ENCODE results near the gene PCGF5. TPM values are rescaled to one million over a fixed set of nuclear protein-coding genes. Genes with fewer than 3 reads are reported as not detected.

PCGF5 gene
- total RNA-seq, 1 donor from 2014 or later: 45.4 TPM

DNA sequence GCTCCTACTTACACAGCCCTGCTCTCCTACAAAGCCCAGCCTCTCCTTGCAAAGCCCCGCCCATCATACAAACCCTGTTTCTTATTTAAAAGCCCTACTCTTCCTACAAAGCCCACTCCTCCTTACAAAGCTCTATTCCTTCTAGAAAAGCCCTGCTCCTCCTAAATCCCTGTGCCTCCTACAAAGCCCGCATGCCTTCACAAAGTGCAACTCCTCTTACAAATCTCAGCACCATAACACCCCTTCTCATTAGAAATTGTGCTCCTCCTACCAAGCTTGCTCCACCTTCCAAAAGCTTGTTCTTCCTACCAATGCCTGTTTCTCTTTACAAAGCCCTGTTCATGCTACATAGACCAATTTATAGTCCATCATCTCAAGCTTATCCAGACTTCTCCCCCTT is 66.1 kb downstream of the PCGF5 start:
- DNase-seq (ENCODE audit: extremely low spot score in 2 of 2): no peak
- Histone ChIP-seq H3K4me1 (no peaks in the 10 kb centered on the region), H3K9me3 (no peaks in the 10 kb centered on the region), H3K4me3 (no peak overlapping the region), H3K27me3 (no peaks in the 10 kb centered on the region), H3K36me3 (no peaks in the 10 kb centered on the region), H3K27ac (no peak overlapping the region)
- TF ChIP-seq POLR2AphosphoS5 (IDR thresholded peaks at IDR 0.05; ENCODE audit: insufficient read depth in 1 of 2, low read depth in 1 of 2): no peak
- no peak for TF ChIP-seq POLR2A (IDR thresholded peaks at IDR 0.05)
- no peak for TF ChIP-seq CTCF (IDR thresholded peaks at IDR 0.05)
- intact Hi-C loops (cut with DNase I): no loop called here

DNA sequence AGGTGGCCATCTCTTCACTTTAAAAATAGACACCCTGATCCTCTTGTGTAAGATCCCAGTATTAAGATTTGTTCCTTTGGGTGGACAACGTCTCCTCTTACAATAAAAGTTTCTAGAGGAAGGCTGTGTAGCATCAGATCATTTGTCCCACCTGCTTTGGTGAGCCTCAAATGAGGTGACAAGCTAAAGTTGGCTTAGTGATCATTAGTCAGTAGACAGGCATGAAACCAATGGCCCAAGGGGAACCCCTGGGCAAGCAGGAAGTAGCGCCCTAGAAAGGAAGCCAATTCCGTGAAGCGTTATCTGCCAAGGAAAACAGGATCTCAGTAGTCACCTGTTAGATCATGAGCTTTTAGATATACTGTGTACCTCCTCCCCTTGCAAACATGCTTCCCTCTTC is 66.8 kb downstream of the PCGF5 start:
- no peak for DNase-seq (ENCODE audit: extremely low spot score in 2 of 2)
- no peak for TF ChIP-seq POLR2A (IDR thresholded peaks at IDR 0.05)
- TF ChIP-seq CTCF (IDR thresholded peaks at IDR 0.05): no peak
- TF ChIP-seq POLR2AphosphoS5 (IDR thresholded peaks at IDR 0.05; ENCODE audit: insufficient read depth in 1 of 2, low read depth in 1 of 2): no peak
- intact Hi-C loops (cut with DNase I): no loop called here
- Histone ChIP-seq H3K36me3 (no peaks in the 10 kb centered on the region), H3K27ac (no peak overlapping the region), H3K9me3 (no peaks in the 10 kb centered on the region), H3K27me3 (no peaks in the 10 kb centered on the region), H3K4me1 (no peaks in the 10 kb centered on the region), H3K4me3 (no peak overlapping the region)

DNA sequence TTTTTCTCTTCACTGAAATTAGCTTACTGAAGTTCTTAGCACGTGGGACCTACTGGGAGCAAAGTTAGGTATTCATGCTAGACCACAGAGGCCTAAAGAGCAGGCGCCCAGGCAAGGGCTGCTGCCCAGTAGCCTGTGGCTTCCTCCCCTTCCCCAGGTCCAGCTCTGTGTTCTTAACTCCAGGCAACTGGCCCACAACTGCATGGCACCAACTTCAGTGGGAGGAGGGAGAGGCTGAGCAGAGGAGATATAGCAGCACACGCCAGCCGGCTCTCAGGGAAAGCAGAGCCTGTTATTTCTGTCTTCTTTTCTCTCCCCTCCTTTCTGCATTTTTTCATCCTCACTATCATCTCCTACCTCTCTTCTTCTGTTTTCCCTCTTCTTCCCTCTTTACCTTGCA is 67.4 kb downstream of the PCGF5 start:
- Histone ChIP-seq H3K4me3 (no peak overlapping the region), H3K4me1 (no peaks in the 10 kb centered on the region), H3K27ac (no peak overlapping the region), H3K9me3 (no peaks in the 10 kb centered on the region), H3K36me3 (no peaks in the 10 kb centered on the region), H3K27me3 (no peaks in the 10 kb centered on the region)
- intact Hi-C loops (cut with DNase I): no loop called here
- TF ChIP-seq POLR2A (IDR thresholded peaks at IDR 0.05) (no peak), CTCF (IDR thresholded peaks at IDR 0.05) (no peak), POLR2AphosphoS5 (IDR thresholded peaks at IDR 0.05; ENCODE audit: insufficient read depth in 1 of 2, low read depth in 1 of 2) (no peak)
- DNase-seq (ENCODE audit: extremely low spot score in 2 of 2): no peak

- intact Hi-C loops (cut with DNase I): no loop called here
- no peaks in the 10 kb centered on the region for H3K27me3 ChIP-seq
- no peak overlapping the region for H3K27ac ChIP-seq
- no peaks in the 10 kb centered on the region for H3K9me3 ChIP-seq
- H3K4me1 ChIP-seq: no peaks in the 10 kb centered on the region
- DNase-seq (ENCODE audit: extremely low spot score in 2 of 2): no peak
- no peak overlapping the region for H3K4me3 ChIP-seq
- TF ChIP-seq CTCF (IDR thresholded peaks at IDR 0.05) (no peak), POLR2AphosphoS5 (IDR thresholded peaks at IDR 0.05; ENCODE audit: insufficient read depth in 1 of 2, low read depth in 1 of 2) (no peak), POLR2A (IDR thresholded peaks at IDR 0.05) (no peak)
- no peaks in the 10 kb centered on the region for H3K36me3 ChIP-seq
These were observed 68.8 kb downstream of the PCGF5 start for GRCh38 chr10:91289305-91289704.

DNA sequence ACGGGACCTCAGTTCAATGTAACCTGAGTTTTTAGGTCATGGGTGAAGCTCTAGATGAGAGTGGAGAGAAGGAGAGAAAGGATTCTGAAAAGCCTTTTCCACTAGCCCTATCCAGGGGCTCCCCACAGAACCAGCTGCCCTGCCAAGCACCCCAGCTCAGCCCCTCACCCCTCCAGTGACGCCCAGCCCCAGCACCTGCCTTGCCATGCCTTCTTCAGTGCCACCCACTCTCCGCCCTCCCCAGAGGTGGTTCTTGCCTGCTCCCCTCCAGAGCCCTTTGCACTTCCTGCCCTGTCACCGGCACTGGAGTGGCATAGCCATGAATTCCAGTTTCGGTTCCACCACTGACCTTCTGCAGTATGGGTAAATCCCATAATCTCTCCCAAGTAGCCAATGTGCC is 70.1 kb downstream of the PCGF5 start:
- Histone ChIP-seq H3K36me3 (no peaks in the 10 kb centered on the region), H3K9me3 (no peaks in the 10 kb centered on the region), H3K4me1 (no peaks in the 10 kb centered on the region), H3K27ac (no peak overlapping the region), H3K27me3 (no peaks in the 10 kb centered on the region), H3K4me3 (no peak overlapping the region)
- no peak for TF ChIP-seq POLR2AphosphoS5 (IDR thresholded peaks at IDR 0.05; ENCODE audit: insufficient read depth in 1 of 2, low read depth in 1 of 2)
- no peak for TF ChIP-seq POLR2A (IDR thresholded peaks at IDR 0.05)
- TF ChIP-seq CTCF (IDR thresholded peaks at IDR 0.05): no peak
- intact Hi-C loops (cut with DNase I): no loop called here
- no peak for DNase-seq (ENCODE audit: extremely low spot score in 2 of 2)
